ENCODE measurements around the gene MRNIP. TPM values are rescaled to one million over a fixed set of nuclear protein-coding genes. Genes with fewer than 3 reads are reported as not detected.

Gene MRNIP
- total and polyA plus RNA-seq, 2 of the 8 experiments (the other 6 are each of a cell fraction or from before 2014, with no cell fraction given): 29.6 TPM

DNA sequence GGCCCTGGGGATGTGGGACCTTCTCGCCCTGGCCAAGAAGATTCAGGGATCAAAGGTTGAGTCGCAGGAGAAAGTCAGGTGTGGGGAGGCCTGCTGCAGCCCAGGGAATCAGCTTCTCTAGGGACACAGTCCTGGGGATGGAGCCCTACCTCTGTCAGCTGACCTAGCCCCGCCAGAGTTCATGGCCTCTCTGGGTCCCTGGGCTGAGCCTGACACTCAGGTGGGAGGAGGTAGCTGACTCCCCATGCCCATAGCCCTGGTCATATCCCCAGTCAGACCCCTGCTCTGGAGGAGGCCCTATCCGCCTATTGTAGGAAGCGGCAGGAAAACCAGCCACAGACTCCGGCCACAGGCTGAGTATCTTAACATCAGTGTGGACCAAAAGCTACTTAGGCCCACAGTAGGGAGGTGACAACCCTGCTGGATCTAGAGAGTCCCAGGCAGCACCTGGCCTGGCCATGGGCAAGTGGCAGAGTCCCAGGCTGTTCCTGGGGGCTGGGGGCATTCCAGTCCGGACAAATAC, 15.0 kb upstream of the MRNIP start (continued):
- TF ChIP-seq MAFK (IDR thresholded peaks at IDR 0.05; ENCODE audit: low read depth, low read length) (no peak), NRF1 (IDR thresholded peaks at IDR 0.05; ENCODE audit: low read depth, low read length) (no peak), HDAC6 (IDR thresholded peaks at IDR 0.05; ENCODE audit: low read depth, low read length) (no peak), CBX5 (IDR thresholded peaks at IDR 0.05; ENCODE audit: low read depth, low read length) (no peak), POU5F1 (IDR thresholded peaks at IDR 0.05; ENCODE audit: low read depth, low read length) (no peak)
- TF ChIP-seq, protein P1, sequence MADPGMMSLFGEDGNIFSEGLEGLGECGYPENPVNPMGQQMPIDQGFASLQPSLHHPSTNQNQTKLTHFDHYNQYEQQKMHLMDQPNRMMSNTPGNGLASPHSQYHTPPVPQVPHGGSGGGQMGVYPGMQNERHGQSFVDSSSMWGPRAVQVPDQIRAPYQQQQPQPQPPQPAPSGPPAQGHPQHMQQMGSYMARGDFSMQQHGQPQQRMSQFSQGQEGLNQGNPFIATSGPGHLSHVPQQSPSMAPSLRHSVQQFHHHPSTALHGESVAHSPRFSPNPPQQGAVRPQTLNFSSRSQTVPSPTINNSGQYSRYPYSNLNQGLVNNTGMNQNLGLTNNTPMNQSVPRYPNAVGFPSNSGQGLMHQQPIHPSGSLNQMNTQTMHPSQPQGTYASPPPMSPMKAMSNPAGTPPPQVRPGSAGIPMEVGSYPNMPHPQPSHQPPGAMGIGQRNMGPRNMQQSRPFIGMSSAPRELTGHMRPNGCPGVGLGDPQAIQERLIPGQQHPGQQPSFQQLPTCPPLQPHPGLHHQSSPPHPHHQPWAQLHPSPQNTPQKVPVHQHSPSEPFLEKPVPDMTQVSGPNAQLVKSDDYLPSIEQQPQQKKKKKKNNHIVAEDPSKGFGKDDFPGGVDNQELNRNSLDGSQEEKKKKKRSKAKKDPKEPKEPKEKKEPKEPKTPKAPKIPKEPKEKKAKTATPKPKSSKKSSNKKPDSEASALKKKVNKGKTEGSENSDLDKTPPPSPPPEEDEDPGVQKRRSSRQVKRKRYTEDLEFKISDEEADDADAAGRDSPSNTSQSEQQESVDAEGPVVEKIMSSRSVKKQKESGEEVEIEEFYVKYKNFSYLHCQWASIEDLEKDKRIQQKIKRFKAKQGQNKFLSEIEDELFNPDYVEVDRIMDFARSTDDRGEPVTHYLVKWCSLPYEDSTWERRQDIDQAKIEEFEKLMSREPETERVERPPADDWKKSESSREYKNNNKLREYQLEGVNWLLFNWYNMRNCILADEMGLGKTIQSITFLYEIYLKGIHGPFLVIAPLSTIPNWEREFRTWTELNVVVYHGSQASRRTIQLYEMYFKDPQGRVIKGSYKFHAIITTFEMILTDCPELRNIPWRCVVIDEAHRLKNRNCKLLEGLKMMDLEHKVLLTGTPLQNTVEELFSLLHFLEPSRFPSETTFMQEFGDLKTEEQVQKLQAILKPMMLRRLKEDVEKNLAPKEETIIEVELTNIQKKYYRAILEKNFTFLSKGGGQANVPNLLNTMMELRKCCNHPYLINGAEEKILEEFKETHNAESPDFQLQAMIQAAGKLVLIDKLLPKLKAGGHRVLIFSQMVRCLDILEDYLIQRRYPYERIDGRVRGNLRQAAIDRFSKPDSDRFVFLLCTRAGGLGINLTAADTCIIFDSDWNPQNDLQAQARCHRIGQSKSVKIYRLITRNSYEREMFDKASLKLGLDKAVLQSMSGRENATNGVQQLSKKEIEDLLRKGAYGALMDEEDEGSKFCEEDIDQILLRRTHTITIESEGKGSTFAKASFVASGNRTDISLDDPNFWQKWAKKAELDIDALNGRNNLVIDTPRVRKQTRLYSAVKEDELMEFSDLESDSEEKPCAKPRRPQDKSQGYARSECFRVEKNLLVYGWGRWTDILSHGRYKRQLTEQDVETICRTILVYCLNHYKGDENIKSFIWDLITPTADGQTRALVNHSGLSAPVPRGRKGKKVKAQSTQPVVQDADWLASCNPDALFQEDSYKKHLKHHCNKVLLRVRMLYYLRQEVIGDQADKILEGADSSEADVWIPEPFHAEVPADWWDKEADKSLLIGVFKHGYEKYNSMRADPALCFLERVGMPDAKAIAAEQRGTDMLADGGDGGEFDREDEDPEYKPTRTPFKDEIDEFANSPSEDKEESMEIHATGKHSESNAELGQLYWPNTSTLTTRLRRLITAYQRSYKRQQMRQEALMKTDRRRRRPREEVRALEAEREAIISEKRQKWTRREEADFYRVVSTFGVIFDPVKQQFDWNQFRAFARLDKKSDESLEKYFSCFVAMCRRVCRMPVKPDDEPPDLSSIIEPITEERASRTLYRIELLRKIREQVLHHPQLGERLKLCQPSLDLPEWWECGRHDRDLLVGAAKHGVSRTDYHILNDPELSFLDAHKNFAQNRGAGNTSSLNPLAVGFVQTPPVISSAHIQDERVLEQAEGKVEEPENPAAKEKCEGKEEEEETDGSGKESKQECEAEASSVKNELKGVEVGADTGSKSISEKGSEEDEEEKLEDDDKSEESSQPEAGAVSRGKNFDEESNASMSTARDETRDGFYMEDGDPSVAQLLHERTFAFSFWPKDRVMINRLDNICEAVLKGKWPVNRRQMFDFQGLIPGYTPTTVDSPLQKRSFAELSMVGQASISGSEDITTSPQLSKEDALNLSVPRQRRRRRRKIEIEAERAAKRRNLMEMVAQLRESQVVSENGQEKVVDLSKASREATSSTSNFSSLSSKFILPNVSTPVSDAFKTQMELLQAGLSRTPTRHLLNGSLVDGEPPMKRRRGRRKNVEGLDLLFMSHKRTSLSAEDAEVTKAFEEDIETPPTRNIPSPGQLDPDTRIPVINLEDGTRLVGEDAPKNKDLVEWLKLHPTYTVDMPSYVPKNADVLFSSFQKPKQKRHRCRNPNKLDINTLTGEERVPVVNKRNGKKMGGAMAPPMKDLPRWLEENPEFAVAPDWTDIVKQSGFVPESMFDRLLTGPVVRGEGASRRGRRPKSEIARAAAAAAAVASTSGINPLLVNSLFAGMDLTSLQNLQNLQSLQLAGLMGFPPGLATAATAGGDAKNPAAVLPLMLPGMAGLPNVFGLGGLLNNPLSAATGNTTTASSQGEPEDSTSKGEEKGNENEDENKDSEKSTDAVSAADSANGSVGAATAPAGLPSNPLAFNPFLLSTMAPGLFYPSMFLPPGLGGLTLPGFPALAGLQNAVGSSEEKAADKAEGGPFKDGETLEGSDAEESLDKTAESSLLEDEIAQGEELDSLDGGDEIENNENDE (IDR thresholded peaks at IDR 0.05; ENCODE audit: insufficient replicate concordance, low read length): no peak
- TF ChIP-seq, protein P2, sequence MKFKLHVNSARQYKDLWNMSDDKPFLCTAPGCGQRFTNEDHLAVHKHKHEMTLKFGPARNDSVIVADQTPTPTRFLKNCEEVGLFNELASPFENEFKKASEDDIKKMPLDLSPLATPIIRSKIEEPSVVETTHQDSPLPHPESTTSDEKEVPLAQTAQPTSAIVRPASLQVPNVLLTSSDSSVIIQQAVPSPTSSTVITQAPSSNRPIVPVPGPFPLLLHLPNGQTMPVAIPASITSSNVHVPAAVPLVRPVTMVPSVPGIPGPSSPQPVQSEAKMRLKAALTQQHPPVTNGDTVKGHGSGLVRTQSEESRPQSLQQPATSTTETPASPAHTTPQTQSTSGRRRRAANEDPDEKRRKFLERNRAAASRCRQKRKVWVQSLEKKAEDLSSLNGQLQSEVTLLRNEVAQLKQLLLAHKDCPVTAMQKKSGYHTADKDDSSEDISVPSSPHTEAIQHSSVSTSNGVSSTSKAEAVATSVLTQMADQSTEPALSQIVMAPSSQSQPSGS (IDR thresholded peaks at IDR 0.05; ENCODE audit: low read length): no peak

Data from H1 (cell line).